SK-N-SH treated with all-trans-retinoic acid at 6 μM for 48 hours (cell line): ENCODE results near the gene MUL1.

ENCODE experiments used
- ARNTL ChIP-seq: fragments of 450-650 bp; formaldehyde crosslinking; IDR thresholded peaks from 2 replicates; pipeline ENCODE4 v1.5.0; 2020; ENCODE audit warnings: low read depth, mild to moderate bottlenecking, moderate library complexity, borderline replicate concordance
- SNAI2 ChIP-seq: fragments of 250-450 bp; sonication (Bioruptor Pico); IDR thresholded peaks from 2 replicates; pipeline ENCODE4 v1.5.0; 2020; ENCODE audit warnings: mild to moderate bottlenecking, moderate library complexity
- ZFP30 ChIP-seq: fragments of 450-650 bp; formaldehyde crosslinking; IDR thresholded peaks from 2 replicates; pipeline ENCODE4 v1.5.0; 2022; ENCODE audit warnings: mild to moderate bottlenecking, moderate library complexity

GRCh38 chr1:20540281-20540680 lies 32.3 kb upstream of the MUL1 start:
- TF ChIP-seq ARNTL (no peak), ZFP30 (no peak), SNAI2 (no peak)
